ENCODE measurements around the gene VWA5B2.
"Not testable (repeated sequence)": the region's sequence is repeated elsewhere in the genome, so short reads cannot be mapped to it uniquely, and the experiment has no call there.

Gene VWA5B2

GRCh38 chr3:184241447-184242296, 12.3 kb downstream of the VWA5B2 start:
- no peak for DNase-seq (ENCODE audit: low read depth, low spot score)

- DNase-seq (ENCODE audit: low read depth, low spot score), result no peak
Observed at GRCh38 chr3:184242297-184242685, 12.9 kb downstream of the VWA5B2 start.

GRCh38 chr3:184248454-184249411, 19.3 kb downstream of the VWA5B2 start, which contains the start of gene ALG3:
TSS of gene ALG3 (minus strand) at chr3:184248962. CDS start at chr3:184248940, 22 bp downstream.
- DNase-seq (ENCODE audit: low read depth, low spot score), result no peak

- DNase-seq (ENCODE audit: low read depth, low spot score), result peak; percentile 97
Observed at GRCh38 chr3:184249412-184250166, 20.2 kb downstream of the VWA5B2 start, which contains the start of gene EEF1AKMT4. TSS of gene EEF1AKMT4 (plus strand) at chr3:184249672. CDS start at chr3:184249695, 23 bp downstream.

GRCh38 chr3:184250167-184250828, 20.9 kb downstream of the VWA5B2 start:
- DNase-seq (ENCODE audit: low read depth, low spot score), result peak; percentile 84

GRCh38 chr3:184255291-184256039, 26.1 kb downstream of the VWA5B2 start:
- no peak for DNase-seq (ENCODE audit: low read depth, low spot score)

GRCh38 chr3:184257083-184257915, 27.9 kb downstream of the VWA5B2 start:
- DNase-seq (ENCODE audit: low read depth, low spot score), result no peak

GRCh38 chr3:184258926-184259325, 29.5 kb downstream of the VWA5B2 start:
- DNase-seq (ENCODE audit: low read depth, low spot score), result no peak

- no peak for DNase-seq (ENCODE audit: low read depth, low spot score)
Observed at GRCh38 chr3:184259396-184259877, 30.1 kb downstream of the VWA5B2 start.

GRCh38 chr3:184259878-184260723, 30.7 kb downstream of the VWA5B2 start:
- no peak for DNase-seq (ENCODE audit: low read depth, low spot score)

GRCh38 chr3:184260724-184261269, 31.4 kb downstream of the VWA5B2 start:
- DNase-seq (ENCODE audit: low read depth, low spot score), result no peak

GRCh38 chr3:184261270-184261853, 32.0 kb downstream of the VWA5B2 start, which contains the start of gene CAMK2N2:
TSS of gene CAMK2N2 (minus strand) at chr3:184261553. CDS start at chr3:184261285, 268 bp downstream.
- DNase-seq (ENCODE audit: low read depth, low spot score), result no peak

- no peak for DNase-seq (ENCODE audit: low read depth, low spot score)
Observed at GRCh38 chr3:184261854-184262763, 32.7 kb downstream of the VWA5B2 start.

- no peak for DNase-seq (ENCODE audit: low read depth, low spot score)
Observed at GRCh38 chr3:184262764-184263179, 33.4 kb downstream of the VWA5B2 start.

- DNase-seq (ENCODE audit: low read depth, low spot score), result not testable (repeated sequence)
Observed at GRCh38 chr3:184267249-184267648, 37.9 kb downstream of the VWA5B2 start.

- DNase-seq (ENCODE audit: low read depth, low spot score), result no peak
Observed at GRCh38 chr3:184272269-184272668, 42.9 kb downstream of the VWA5B2 start.

Measured in iPS DF 19.7 (cell line).